ENCODE results near the gene TMEM208.
A peak's percentile ranks its signal among the peaks of the same experiment; 100 is the strongest.

TMEM208 gene

DNA sequence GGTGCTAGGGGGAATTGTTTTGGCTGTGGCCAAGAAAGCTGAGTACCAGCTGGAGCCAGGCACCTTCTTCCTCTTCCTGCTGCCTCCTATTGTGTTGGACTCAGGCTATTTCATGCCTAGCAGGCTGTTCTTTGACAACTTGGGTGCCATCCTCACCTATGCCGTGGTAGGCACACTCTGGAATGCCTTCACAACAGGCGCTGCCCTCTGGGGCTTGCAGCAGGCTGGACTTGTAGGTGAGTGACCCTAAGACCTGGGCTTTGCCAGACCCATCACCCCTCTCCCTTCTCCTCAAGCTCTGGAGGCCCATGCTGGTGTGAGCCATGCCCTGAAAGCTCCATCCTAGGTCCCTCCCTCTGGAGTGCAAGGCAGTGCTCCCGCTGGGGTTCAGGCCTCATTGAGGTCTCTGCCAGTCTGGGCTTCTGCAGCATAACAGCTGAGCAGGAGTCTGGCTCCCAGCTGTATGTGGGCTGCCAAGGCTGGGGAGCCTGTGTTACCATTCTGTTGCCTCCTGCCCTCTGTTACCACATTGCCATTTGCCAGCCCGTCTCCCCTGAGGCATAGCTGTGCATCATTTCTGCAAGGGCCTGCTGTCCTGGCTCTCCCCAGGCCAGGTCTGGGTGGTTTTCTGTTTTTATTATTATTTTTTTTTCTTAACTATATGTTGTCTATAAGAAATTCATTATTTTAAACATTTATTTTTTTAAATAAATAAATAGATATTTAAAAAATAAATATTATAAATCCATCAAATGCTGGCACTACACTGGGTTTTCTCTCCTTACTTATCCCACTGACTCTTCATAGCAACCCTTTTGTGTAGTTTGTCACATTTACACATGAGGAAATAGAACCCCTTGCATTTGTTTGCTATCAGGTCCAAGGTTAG is 25.9 kb downstream of the TMEM208 start:
- no peak for DNase-seq (ENCODE audit: low read depth in 2 of 2)

DNA sequence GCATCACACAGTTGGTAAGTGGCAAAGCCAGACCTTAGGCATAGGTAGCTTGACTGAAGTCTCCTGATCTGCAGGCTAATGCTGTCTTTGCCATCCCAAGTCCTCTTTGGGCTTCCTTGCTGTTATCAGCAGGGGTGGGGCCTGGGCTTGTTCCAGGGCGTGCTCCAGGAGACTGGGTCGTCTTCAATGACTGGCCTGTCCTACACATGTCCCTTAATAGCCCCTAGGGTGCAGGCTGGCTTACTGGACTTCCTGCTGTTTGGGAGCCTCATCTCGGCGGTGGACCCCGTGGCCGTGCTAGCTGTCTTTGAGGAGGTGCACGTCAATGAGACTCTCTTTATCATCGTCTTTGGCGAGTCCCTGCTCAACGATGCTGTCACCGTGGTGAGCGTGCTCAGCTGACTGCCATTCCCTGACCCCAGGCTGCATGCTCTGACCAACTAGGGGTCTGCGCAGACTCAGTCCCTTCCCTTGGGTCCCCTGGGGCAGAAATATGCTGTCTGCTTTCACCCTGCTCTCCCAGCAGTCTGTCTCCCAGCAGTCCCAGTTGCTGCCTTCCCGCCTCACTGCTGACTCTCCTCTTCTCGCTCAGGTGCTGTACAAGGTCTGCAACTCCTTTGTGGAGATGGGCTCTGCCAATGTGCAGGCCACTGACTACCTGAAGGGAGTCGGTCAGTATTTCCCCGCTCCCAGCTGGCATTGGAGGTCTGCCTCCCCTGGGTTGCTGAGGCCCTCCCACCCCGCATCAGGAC is 28.0 kb downstream of the TMEM208 start:
- DNase-seq (ENCODE audit: low read depth in 2 of 2) = no peak

DNA sequence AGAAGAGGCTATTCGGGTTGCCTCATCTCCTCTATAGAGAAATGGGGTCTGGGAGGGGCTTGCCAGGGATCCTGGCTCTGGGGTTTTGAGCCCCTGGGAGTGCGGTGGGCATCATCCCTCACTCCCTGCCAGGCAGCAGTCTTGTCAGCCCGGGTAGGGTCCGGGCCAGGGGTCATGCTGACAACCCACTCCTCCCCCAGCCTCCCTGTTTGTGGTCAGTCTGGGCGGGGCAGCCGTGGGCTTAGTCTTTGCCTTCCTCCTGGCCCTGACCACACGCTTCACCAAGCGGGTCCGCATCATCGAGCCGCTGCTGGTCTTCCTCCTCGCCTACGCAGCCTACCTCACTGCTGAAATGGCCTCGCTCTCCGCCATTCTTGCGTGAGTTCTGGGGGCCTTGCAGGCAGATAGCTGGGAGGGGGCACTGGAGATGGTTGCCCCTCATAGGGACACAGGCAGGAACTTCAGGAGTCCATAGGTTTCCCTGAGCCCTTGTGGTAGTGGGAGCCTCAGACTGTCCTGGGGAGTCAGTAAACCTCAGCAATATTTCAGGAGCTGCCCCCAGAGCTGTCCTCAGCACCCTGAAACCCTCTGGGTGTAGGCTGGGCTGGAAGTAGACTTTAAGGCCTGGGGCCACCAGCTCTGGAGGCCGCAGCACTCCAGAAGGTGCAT is 28.8 kb downstream of the TMEM208 start:
- DNase-seq (ENCODE audit: low read depth in 2 of 2) = no peak

DNA sequence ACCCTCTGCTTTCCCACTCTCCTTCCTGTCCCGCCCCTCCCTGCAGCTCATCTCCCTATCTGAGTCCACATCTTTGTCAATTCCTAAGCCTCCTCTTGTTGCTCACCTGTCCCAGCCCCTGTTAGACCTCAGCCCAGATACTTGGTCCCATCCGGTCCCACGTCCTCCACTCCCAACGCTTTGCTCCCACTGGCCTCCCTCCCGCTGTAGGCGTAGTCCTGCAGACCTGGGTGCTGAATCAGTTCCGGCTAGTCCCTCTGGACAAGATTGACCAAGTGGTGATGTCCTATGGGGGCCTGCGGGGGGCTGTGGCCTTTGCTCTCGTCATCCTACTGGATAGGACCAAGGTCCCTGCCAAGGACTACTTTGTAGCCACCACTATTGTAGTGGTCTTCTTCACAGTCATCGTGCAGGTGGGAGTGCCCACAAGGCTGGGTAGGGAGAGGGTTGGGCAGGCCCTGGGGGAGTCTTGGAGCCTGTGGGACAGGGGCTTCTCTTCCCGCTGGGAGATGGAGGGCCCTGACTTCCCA is 29.8 kb downstream of the TMEM208 start:
- no peak for DNase-seq (ENCODE audit: low read depth in 2 of 2)

- no peak for DNase-seq (ENCODE audit: low read depth in 2 of 2)
These were observed 30.7 kb downstream of the TMEM208 start for GRCh38 chr16:67257486-67258160.

DNA sequence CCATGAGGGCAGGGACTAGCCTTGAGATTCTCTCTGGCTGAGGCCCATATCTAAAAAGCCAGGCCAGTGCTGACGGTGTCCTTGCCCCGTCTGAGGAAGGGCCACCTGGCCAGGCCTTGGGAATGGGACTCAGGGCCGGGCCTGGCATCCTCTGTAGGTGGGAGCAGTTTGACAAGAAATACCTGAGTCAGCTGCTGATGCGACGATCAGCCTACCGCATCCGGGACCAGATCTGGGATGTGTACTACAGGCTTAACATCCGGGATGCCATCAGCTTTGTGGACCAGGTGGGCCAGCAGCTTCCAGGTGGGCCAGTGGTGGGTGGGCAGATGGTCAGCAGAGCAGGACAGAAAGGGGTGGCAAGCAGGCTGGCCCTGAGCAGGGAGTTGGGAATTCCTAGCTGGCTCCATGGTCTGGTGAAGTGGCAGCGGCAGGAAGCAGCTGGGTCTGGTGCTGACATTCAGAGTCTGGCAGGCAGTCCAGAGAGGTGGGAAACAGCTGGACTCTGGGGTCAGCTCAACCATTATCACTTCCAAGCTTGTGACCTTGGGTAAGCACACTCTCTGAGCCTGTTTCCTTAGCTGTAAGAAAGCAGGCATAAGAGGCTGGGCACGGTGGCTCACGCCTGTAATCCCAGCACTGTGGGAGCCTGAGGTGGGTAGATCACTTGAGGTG is 31.4 kb downstream of the TMEM208 start:
- no peak for DNase-seq (ENCODE audit: low read depth in 2 of 2)

- no peak for DNase-seq (ENCODE audit: low read depth in 2 of 2)
These were observed 32.8 kb downstream of the TMEM208 start for GRCh38 chr16:67259705-67260104.

DNA sequence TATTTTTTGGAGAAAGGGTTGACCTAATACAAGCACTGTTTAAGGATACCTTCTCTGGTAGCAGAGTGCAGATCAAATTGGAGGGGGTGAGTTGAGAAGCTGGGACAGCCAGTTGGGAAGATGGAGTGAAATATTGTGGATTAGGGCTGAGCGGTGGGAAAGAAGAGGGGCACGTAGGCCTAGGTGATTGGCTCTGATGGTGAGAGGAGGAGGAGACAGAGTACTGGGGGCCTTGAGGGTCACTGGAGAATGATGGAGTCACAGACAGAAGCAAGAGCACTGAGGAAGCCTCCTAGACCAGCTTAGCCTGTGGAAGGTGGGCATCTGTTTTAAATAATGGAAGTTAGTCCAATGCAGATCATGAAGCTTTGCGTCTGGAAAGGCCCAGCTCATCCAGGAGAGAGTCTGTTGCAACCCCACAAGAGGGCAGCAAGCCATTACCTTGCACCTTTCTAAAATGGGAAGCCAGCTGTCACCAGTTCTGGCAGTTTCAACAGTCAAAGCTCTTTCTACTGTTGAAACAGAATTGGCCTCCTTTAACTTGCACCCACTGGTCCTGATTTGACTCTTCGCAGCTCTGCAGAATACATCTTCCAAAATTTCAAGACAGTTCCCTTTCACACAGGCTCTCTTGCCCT is 33.6 kb downstream of the TMEM208 start:
- no peak for DNase-seq (ENCODE audit: low read depth in 2 of 2)

DNA sequence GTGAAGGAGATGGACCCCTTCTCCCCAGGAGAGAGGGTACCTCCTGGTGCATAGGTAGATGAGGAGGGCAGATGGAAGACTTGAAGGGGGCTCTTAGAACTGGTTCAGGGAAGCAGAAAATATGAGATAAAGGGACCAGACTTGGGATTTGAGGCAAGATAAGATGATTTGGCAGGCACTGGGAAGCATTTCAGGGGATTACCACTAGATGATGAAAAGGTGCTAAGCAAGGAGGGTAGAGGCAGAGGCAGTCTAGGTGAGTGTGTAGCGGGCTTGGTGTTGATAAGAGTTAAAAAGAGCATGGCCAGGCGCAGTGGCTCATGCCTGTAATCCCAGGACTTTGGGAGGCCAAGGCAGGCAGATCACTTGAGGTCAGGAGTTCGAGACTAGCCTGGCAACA is 36.3 kb downstream of the TMEM208 start:
- no peak for DNase-seq (ENCODE audit: low read depth in 2 of 2)

GRCh38 chr16:67264277-67264676 is 37.3 kb downstream of the TMEM208 start:
- DNase-seq (ENCODE audit: low read depth in 2 of 2) = no peak

DNA sequence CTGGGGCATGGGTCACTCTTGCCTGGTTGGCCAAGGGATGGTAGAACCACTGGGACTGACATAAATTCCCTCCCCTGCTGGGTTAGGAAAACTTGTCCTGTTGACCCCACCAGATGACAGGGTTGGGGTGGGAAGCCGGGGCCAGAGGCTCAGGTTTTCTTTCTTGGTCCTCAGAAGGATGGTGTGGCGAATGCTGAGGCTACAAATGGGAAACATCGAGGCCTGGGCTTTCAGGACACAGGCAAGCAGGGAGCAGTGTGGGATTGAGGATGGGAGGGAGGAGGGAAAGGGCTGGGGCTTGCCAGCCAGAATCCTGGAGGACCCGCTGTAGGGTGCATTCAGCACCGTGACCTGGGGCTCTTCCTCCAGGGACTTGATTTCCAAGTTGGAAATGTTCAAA is 37.9 kb downstream of the TMEM208 start:
- DNase-seq (ENCODE audit: low read depth in 2 of 2) = no peak

- no peak for DNase-seq (ENCODE audit: low read depth in 2 of 2)
These were observed 38.9 kb downstream of the TMEM208 start for GRCh38 chr16:67265834-67266233.

DNA sequence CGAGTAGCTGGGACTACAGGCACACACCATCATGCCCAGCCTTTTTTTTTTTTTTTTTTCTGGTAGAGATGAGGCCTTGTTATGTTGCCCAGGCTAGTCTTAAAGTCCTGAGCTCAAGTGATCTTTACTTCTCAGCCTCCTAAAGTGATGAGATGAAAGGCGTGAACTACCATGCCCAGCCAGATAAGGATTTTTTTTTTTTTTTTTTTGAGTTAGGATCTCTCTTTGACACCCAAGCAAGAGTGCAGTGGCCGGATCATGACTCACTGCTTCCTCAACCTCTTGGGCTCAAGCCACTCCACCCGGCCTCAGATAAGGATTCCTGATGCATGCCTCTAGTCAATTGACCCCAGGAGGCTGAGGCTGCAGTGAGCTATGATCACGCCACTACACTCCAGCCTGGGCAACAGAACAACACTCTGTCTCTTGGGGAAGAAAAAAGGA is 41.2 kb downstream of the TMEM208 start:
- no peak for DNase-seq (ENCODE audit: low read depth in 2 of 2)

DNA sequence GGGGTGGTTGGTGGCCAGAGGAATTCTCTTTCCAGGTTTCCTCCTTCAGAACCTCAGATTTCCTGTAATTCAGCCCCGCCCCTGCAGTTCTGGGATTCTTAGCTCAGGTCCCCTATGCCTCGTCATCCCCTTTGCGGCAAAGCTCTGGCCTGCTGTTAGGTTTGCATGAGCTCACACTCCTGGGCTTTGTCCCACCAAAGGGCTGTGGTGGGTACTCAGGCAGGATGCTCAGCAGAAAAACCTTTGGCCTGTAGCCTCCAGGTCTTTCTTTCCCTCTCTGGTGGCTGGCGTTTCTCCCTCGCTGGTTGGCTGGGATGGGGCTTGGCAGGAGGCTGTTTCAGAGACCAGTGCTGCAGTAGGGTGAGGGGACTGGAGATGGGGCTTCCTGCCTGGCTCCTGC is 42.8 kb downstream of the TMEM208 start:
- no peak for DNase-seq (ENCODE audit: low read depth in 2 of 2)

- no peak for DNase-seq (ENCODE audit: low read depth in 2 of 2)
These were observed 44.0 kb downstream of the TMEM208 start for GRCh38 chr16:67270931-67271338.

DNA sequence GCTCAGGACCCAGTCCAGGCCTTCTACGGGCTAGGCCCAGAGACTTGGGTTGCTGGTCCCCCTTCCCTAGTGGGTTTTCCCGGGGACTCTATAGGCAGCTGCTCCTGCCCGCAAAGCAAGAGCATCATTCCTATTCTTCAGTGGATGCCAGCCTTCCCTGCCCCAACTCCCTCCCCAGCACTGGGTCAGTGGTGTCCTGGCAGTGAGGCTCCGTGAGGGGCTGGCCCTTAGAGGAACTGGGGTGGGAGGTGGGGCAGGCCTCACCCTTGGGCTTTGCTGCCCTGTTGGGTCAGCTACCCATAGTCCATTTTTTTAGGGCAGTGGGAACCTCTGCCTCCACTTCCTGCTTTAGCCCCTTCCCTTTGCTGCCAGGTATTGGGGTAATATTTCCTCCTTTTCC is 44.5 kb downstream of the TMEM208 start:
- DNase-seq (ENCODE audit: low read depth in 2 of 2) = no peak

- no peak for DNase-seq (ENCODE audit: low read depth in 2 of 2)
These were observed 48.4 kb downstream of the TMEM208 start for GRCh38 chr16:67275321-67275720.

DNA sequence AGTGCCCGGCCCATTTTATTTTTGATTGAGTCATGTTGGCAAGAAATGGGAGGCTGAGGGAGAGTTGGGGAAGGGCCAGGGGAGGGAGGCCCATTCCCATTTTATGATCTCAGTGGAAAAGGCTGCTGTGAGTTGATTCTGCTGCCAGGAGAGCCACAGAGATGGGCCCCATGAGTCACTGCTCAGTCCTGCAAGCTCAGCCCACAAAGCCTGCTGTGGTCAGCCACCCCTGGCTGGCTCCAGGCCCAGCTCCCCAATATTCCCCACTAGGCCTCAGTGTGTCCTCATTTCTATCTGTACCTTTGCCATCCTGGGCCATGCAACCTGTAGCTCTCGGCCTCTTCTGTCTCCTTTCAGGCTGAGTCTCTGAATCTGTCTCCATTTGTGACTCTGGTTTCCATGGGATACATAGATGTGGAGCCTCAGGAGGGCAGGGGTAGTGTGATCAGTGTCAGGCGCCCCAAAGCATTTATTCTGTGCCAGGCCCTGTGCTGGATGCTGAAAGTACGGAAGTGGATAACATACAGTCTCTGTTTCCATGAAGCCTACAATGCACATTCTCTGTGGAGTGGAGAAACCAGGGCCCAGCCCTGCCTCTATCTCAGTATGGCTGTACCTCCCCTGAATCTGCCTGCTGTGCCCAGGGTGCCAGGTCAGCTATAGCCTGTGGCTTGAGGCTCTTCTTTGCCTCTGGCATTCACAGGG is 50.5 kb downstream of the TMEM208 start:
- DNase-seq (ENCODE audit: low read depth in 2 of 2) = peak in 1 of 2 donors; percentile 31

GRCh38 chr16:67277999-67278772 is 51.3 kb downstream of the TMEM208 start:
- no peak for DNase-seq (ENCODE audit: low read depth in 2 of 2)
